ENCODE data around the gene ADARB2.

DNA sequence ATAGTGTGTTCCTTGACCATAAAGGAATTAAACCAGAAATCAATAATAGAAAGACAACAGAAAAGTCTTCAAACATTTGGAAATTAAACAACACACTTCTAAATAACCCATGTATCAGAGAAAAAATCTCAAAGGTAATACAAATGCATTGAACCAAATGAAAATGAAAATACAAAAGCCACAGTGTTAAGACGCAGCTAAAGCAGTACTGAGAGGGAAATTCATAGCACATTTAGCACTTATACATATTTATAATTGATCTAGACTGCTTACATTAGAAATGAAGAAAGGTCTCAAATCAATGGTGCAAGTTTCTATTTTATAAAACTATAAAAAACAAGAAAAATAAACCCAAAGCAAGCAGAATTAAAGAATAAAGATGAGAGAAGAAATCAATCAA, 306.1 kb downstream of the ADARB2 start:
- TF ChIP-seq EZH2phosphoT487 (IDR thresholded peaks at IDR 0.05; ENCODE audit: low read depth, severe bottlenecking, unreplicated experiment): no peak
- TF ChIP-seq, protein P1, sequence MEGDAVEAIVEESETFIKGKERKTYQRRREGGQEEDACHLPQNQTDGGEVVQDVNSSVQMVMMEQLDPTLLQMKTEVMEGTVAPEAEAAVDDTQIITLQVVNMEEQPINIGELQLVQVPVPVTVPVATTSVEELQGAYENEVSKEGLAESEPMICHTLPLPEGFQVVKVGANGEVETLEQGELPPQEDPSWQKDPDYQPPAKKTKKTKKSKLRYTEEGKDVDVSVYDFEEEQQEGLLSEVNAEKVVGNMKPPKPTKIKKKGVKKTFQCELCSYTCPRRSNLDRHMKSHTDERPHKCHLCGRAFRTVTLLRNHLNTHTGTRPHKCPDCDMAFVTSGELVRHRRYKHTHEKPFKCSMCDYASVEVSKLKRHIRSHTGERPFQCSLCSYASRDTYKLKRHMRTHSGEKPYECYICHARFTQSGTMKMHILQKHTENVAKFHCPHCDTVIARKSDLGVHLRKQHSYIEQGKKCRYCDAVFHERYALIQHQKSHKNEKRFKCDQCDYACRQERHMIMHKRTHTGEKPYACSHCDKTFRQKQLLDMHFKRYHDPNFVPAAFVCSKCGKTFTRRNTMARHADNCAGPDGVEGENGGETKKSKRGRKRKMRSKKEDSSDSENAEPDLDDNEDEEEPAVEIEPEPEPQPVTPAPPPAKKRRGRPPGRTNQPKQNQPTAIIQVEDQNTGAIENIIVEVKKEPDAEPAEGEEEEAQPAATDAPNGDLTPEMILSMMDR (IDR thresholded peaks at IDR 0.05; ENCODE audit: poor library complexity): no peak

Data from hepatocyte (in vitro differentiated cells).